ENCODE measurements around the gene PACSIN3. TPM values are rescaled to one million over a fixed set of nuclear protein-coding genes. Genes with fewer than 3 reads are reported as not detected.
A peak's percentile ranks its signal among the peaks of the same experiment; 100 is the strongest.

The PACSIN3 gene
- total RNA-seq, 8 experiments from 2014 or later, result 1.2 to 89.4 (median 9.9) TPM

DNA sequence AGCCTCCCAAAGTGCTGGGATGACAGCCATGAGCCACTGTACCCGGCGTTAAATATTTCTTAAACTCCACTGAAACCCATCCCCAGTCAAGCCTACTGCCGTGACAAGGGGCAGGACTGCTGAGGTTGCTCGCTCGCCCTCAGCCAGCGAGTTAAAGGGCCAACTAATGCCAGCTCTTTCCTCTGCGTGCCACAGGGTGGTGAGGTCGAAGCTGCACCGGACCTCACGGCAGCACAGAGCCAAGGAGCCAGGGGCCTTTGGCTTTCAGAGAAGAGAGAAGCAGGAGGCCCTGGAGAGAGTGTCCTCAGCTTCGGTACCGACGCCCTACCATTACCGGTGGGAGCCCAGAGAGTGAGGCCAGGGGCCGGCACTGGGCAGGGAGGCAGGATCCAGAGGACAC is 22.3 kb downstream of the PACSIN3 start:
- ATAC-seq (replicated peaks in 6 of 8), result no peak
- H3K4me3 ChIP-seq, result no peak overlapping the region
- no peaks in the 10 kb centered on the region for H3K4me1 ChIP-seq (replicated peaks in 1 of 2)
- no peak overlapping the region for H3K27ac ChIP-seq
- 80 to 92% (median 85%) methylated on average over 2 to 7 of the region's 15 CpGs; no CpG with 5 or more reads in 6 of the 10 experiments for WGBS, 10 experiments
- in situ Hi-C loops (cut with MboI; ENCODE audit: low pct_unique_long_range_greater_than_20kb in 2 of 9, low sequenced_read_pairs in 9 of 9, unreplicated experiment in 9 of 9), result loop anchor here in 3 of 9 experiments (25.0 kb wide), 1 partner anchor 277 kb away; no protein-coding TSS in a partner anchor

GRCh38 chr11:47163193-47163592 is 23.0 kb downstream of the PACSIN3 start:
- Histone ChIP-seq H3K4me1 (replicated peaks in 1 of 2) (no peaks in the 10 kb centered on the region), H3K4me3 (no peak overlapping the region), H3K27ac (no peak overlapping the region)
- in situ Hi-C loops (cut with MboI; ENCODE audit: low pct_unique_long_range_greater_than_20kb in 2 of 9, low sequenced_read_pairs in 9 of 9, unreplicated experiment in 9 of 9), result loop anchor here in 3 of 9 experiments (25.0 kb wide), 1 partner anchor 276 kb away; no protein-coding TSS in a partner anchor
- 0 to 100% (median 67%) methylated on average over 1 to 2 of the region's 3 CpGs; no CpG with 5 or more reads in 3 of the 10 experiments for WGBS, 10 experiments
- no peak for ATAC-seq (replicated peaks in 6 of 8)

- ATAC-seq (replicated peaks in 6 of 8), result peak in 1 of 8 experiments; percentile 4
- WGBS, 10 experiments, result 37 to 100% (median 100%) methylated on average over 1 to 3 of the region's 5 CpGs; no CpG with 5 or more reads in 4 of the 10 experiments
- Histone ChIP-seq H3K4me1 (replicated peaks in 1 of 2) (no peaks in the 10 kb centered on the region), H3K4me3 (no peak overlapping the region), H3K27ac (no peak overlapping the region)
- in situ Hi-C loops (cut with MboI; ENCODE audit: low pct_unique_long_range_greater_than_20kb in 2 of 9, low sequenced_read_pairs in 9 of 9, unreplicated experiment in 9 of 9), result loop anchor here in 3 of 9 experiments (25.0 kb wide), 1 partner anchor 275 kb away; no protein-coding TSS in a partner anchor
Observed at GRCh38 chr11:47162426-47162825, 23.8 kb downstream of the PACSIN3 start.

- Histone ChIP-seq H3K4me1 (replicated peaks in 1 of 2) (no peaks in the 10 kb centered on the region), H3K27ac (no peak overlapping the region), H3K4me3 (no peak overlapping the region)
- WGBS, 10 experiments, result 0 to 96% (median 80%) methylated on average over 1 to 5 of the region's 9 CpGs; no CpG with 5 or more reads in 3 of the 10 experiments
- peak in 1 of 8 experiments; percentile 1 for ATAC-seq (replicated peaks in 6 of 8)
- in situ Hi-C loops (cut with MboI; ENCODE audit: low pct_unique_long_range_greater_than_20kb in 2 of 9, low sequenced_read_pairs in 9 of 9, unreplicated experiment in 9 of 9), result loop anchor here in 3 of 9 experiments (25.0 kb wide), 1 partner anchor 275 kb away; no protein-coding TSS in a partner anchor
Observed at GRCh38 chr11:47161890-47162289, 24.3 kb downstream of the PACSIN3 start.

DNA sequence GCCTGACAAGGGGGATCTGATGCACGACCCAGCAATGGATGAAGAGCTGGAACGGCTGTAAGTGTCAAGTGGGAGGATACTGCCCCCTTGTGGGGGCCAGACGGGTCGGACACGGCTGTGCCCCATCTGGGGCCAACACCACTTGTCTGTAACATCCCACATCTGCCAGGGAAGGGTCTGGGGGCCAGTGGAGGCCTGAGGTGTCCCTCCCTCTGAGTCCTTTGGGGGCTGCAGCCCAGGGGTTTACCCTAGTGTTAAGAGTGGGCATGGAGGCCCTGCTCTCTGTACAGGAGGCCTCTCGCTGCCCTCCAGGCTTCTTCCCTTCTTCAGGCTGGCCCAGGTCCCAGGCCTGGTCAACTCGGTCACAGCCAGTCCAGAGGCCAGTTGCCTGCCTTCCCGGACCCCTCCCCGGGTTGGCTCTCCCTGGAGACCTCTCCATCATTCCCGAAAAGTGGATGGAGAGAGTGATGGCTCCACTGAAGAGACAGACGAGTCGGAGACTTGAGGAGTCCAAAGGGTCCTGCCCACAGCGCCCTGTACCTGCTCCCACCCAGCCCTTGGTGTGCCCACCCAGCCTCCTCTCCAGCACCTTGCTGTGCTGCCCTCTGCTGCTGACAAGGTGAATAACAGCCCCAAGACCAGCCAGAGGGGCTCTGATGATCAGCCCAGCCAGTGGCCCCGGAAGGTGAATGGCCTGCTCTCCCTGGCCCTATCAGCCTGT is 24.9 kb downstream of the PACSIN3 start:
- WGBS, 10 experiments, result 0 to 100% (median 35%) methylated on average over 1 to 8 of the region's 14 CpGs; no CpG with 5 or more reads in 5 of the 10 experiments
- H3K4me1 ChIP-seq (replicated peaks in 1 of 2), result no peaks in the 10 kb centered on the region
- in situ Hi-C loops (cut with MboI; ENCODE audit: low pct_unique_long_range_greater_than_20kb in 2 of 9, low sequenced_read_pairs in 9 of 9, unreplicated experiment in 9 of 9), result loop anchor here in 3 of 9 experiments (25.0 kb wide), 1 partner anchor 274 kb away; no protein-coding TSS in a partner anchor
- peak; percentile 65 to 80 (median 72) for ATAC-seq (replicated peaks in 6 of 8)
- H3K4me3 ChIP-seq, result no peak overlapping the region
- no peak overlapping the region for H3K27ac ChIP-seq

GRCh38 chr11:47160753-47161133 is 25.5 kb downstream of the PACSIN3 start:
- Histone ChIP-seq H3K4me1 (replicated peaks in 1 of 2) (no peaks in the 10 kb centered on the region), H3K4me3 (no peak overlapping the region), H3K27ac (no peak overlapping the region)
- in situ Hi-C loops (cut with MboI; ENCODE audit: low pct_unique_long_range_greater_than_20kb in 2 of 9, low sequenced_read_pairs in 9 of 9, unreplicated experiment in 9 of 9), result loop anchor here in 3 of 9 experiments (25.0 kb wide), 1 partner anchor 273 kb away; no protein-coding TSS in a partner anchor
- 88 to 100% (median 100%) methylated on average over 1 to 4 of the region's 5 CpGs; no CpG with 5 or more reads in 7 of the 10 experiments for WGBS, 10 experiments
- peak in 2 of 8 experiments; percentile 1 to 4 for ATAC-seq (replicated peaks in 6 of 8)

DNA sequence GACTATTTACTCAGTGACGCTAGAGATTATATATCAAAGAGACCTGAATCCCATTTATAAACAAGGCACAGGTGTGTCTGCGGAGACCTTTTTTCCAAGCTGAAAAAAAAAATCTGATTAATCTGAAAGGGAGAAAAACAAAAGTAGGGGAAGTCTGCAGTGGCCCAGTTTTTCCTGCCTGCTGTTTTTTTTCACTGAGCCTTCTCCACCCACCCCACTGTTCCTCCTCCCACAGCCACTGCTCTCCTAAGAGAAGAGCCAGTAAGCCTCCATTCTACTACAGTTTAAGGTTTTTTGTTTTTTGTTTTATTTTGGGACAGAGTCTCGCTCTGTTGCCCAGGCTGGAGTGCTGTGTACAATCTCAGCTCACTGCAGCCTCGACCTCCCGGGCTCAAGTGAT is 28.0 kb downstream of the PACSIN3 start:
- no peak for ATAC-seq (replicated peaks in 6 of 8)
- Histone ChIP-seq H3K4me1 (replicated peaks in 1 of 2) (no peaks in the 10 kb centered on the region), H3K27ac (no peak overlapping the region), H3K4me3 (no peak overlapping the region)
- in situ Hi-C loops (cut with MboI; ENCODE audit: low pct_unique_long_range_greater_than_20kb in 2 of 9, low sequenced_read_pairs in 9 of 9, unreplicated experiment in 9 of 9), result loop anchor here (10.0 to 25.0 kb wide), 2 partner anchors 271 to 273 kb away; no protein-coding TSS in a partner anchor
- 80 to 100% (median 85%) methylated on average over 1 to 4 of the region's 5 CpGs; no CpG with 5 or more reads in 5 of the 10 experiments for WGBS, 10 experiments

DNA sequence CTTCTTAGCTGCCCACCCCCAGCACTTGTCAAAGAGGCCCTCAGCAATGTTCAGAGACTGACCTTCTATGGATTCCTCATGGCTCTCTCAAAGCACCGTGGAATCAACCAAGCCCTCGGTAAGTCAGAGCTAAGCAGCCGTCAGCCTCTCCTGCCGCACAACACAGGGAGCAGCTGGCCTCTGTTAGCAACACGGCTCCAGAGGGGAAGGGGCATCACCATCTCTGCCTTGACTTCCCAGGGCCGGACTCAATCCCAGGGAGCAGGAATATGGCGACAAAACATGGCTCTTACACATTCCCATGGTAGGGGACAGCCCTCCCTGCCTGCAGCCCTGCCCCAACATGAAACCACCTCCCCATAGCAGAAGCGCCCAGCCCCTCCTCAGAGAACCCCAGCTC is 28.4 kb downstream of the PACSIN3 start:
- H3K27ac ChIP-seq, result no peak overlapping the region
- no peaks in the 10 kb centered on the region for H3K4me1 ChIP-seq (replicated peaks in 1 of 2)
- 88 to 100% (median 90%) methylated on average over 1 to 4 of the region's 8 CpGs; no CpG with 5 or more reads in 7 of the 10 experiments for whole genome bisulfite sequencing, 10 experiments
- H3K4me3 ChIP-seq, result no peak overlapping the region
- no peak for ATAC-seq (replicated peaks in 6 of 8)
- in situ Hi-C loops (cut with MboI; ENCODE audit: low pct_unique_long_range_greater_than_20kb in 2 of 9, low sequenced_read_pairs in 9 of 9, unreplicated experiment in 9 of 9), result loop anchor here (10.0 to 25.0 kb wide), 2 partner anchors 271 to 273 kb away; no protein-coding TSS in a partner anchor

GRCh38 chr11:47156951-47157350 is 29.3 kb downstream of the PACSIN3 start:
- Histone ChIP-seq H3K27ac (no peak overlapping the region), H3K4me1 (replicated peaks in 1 of 2) (no peaks in the 10 kb centered on the region), H3K4me3 (no peak overlapping the region)
- ATAC-seq (replicated peaks in 6 of 8), result no peak
- in situ Hi-C loops (cut with MboI; ENCODE audit: low pct_unique_long_range_greater_than_20kb in 2 of 9, low sequenced_read_pairs in 9 of 9, unreplicated experiment in 9 of 9), result loop anchor here (10.0 to 25.0 kb wide), 2 partner anchors 270 to 272 kb away; no protein-coding TSS in a partner anchor
- 88 to 100% (median 96%) methylated on average over 1 to 11 of the region's 20 CpGs; no CpG with 5 or more reads in 5 of the 10 experiments for WGBS, 10 experiments

- 20 to 100% (median 96%) methylated on average over 1 to 4 of the region's 6 CpGs; no CpG with 5 or more reads in 3 of the 10 experiments for WGBS, 10 experiments
- H3K27ac ChIP-seq, result no peak overlapping the region
- in situ Hi-C loops (cut with MboI; ENCODE audit: low pct_unique_long_range_greater_than_20kb in 2 of 9, low sequenced_read_pairs in 9 of 9, unreplicated experiment in 9 of 9), result loop anchor here (10.0 to 25.0 kb wide), 2 partner anchors 269 to 272 kb away; no protein-coding TSS in a partner anchor
Observed at GRCh38 chr11:47156333-47156732, 29.9 kb downstream of the PACSIN3 start.

DNA sequence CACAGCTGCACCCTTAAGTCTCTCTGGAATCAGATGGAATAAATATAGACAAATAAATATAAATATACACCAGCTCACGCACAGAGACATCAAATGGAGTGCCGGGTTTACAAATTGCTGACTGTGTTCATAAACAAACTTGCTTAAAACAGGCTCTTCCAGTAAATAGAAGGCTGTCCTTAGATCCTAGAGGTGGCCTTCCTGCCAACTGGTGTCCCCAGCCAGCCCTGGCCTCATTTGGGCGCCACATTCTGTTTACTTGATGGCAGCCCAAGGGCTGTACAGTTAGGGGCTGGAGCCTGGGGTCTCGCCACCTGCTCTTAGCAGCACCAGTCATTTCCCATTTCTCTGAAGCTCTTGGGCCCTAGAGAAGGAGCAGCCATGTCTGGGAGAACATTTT is 30.4 kb downstream of the PACSIN3 start:
- 75 to 100% (median 100%) methylated on average over 2 to 4 of the region's 4 CpGs; no CpG with 5 or more reads in 6 of the 10 experiments for WGBS, 10 experiments
- ATAC-seq (replicated peaks in 6 of 8), result no peak
- Histone ChIP-seq H3K4me1 (replicated peaks in 1 of 2) (no peaks in the 10 kb centered on the region), H3K4me3 (no peak overlapping the region), H3K27ac (no peak overlapping the region)
- in situ Hi-C loops (cut with MboI; ENCODE audit: low pct_unique_long_range_greater_than_20kb in 2 of 9, low sequenced_read_pairs in 9 of 9, unreplicated experiment in 9 of 9), result loop anchor here (10.0 to 25.0 kb wide), 2 partner anchors 269 to 271 kb away; no protein-coding TSS in a partner anchor

More at GRCh38 chr11:47156333-47156732, 29.9 kb downstream of the PACSIN3 start:
- ATAC-seq (replicated peaks in 6 of 8), result no peak
- Histone ChIP-seq H3K4me3 (no peak overlapping the region), H3K4me1 (replicated peaks in 1 of 2) (no peaks in the 10 kb centered on the region)

GRCh38 chr11:47154616-47155570 is 31.3 kb downstream of the PACSIN3 start:
- H3K4me3 ChIP-seq, result no peak overlapping the region
- 14 to 91% (median 76%) methylated on average over 2 to 11 of the region's 18 CpGs; no CpG with 5 or more reads in 2 of the 10 experiments for WGBS, 10 experiments
- no peak overlapping the region for H3K27ac ChIP-seq
- ATAC-seq (replicated peaks in 6 of 8), result no peak
- in situ Hi-C loops (cut with MboI; ENCODE audit: low pct_unique_long_range_greater_than_20kb in 2 of 9, low sequenced_read_pairs in 9 of 9, unreplicated experiment in 9 of 9), result loop anchor here (10.0 to 25.0 kb wide), 2 partner anchors 268 to 270 kb away; no protein-coding TSS in a partner anchor
- no peaks in the 10 kb centered on the region for H3K4me1 ChIP-seq (replicated peaks in 1 of 2)
